GM19463 (cell line): Measurements from ENCODE around the gene CRABP2.

ENCODE experiments used
- ATAC-seq: cut with Tn5 transposase; IDR thresholded peaks from one replicate; pipeline ENCODE4 v1.9.1; 2021; ENCODE audit warnings: mild to moderate bottlenecking, moderate library complexity; ENCODE audit not compliant: unreplicated experiment

Gene CRABP2

DNA sequence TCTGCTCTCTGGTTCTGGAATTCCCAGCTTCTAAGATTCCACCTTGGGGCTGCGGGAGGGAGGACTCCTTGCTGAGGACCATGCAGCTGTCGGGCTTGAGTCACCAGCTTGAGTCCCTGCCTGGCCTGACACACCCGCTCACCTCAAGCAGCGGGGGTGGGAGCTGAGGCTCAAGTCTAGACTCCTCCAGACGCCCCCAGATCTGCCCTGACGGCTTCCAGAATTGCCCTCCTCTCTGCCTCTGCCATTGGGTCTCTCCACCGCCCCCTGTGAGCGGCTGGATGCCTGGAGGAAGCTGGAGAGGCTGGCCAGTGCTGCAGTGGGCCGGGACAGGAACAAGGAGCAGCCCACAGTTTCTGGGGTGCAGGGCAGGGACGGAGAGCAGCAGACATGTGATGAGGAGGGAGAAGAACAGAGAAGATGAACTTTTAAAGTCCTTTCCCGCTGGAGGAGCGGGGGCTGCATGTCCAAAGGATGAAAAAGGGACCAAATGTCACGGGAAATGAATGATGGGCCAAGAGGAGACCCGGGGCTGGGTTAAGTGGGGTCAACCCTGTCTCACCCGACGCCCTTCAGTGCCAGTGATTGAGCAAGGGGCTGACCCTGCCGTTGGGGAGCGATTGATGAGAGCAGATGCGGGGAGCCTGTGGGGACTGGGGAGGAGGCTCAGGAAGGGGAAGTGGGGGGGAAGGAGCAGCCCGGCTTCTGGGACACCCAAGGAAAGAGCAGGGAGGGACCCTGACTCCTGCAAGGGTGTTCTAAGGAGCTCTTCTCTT lies 13.5 kb downstream of the CRABP2 start:
- no peak for ATAC-seq

GRCh38 chr1:156691191-156691590 lies 14.2 kb downstream of the CRABP2 start:
- no peak for ATAC-seq

- no peak for ATAC-seq
These were observed 14.7 kb downstream of the CRABP2 start for GRCh38 chr1:156690675-156691036.

GRCh38 chr1:156689953-156690674 lies 15.3 kb downstream of the CRABP2 start:
- ATAC-seq: no peak

- ATAC-seq: peak; percentile 76
These were observed 16.1 kb downstream of the CRABP2 start for GRCh38 chr1:156689035-156689952.

GRCh38 chr1:156684227-156684782 lies 21.1 kb downstream of the CRABP2 start:
- ATAC-seq: no peak

DNA sequence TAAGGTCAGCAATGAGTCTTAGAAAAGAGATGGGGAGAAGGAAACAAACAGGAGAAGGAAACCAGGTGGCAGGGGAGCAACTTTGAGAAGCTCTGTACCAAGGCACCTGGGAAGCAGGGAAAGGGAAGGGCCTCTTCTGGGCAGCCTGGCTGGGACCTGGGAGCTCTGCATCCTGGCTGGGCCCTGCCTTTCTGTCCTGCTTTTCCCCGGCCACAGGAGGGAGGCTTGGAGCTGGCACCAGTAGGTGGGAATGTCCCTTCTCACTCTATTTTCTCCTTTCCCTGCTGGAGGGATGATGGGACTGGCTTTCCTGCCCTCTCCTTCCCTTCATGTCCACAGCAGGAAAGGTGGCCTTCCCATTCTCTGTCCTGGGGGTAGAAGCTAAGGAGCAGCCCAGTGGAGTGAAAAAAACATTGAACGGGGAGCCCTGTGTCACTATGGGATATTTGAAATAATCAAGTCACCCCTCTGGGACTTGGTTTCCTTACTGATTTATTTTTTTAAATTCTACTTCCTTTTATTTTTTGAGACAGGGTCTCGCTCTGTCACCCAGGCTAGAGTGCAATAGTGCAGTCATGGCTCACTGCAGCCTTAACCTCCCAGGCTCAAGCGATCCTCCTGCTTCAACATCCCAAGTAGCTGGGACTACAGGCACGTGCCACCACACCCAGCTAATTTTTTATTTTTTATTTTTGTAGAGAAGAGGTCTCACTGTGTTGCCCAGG lies 23.1 kb downstream of the CRABP2 start:
- ATAC-seq: no peak

- no peak for ATAC-seq
These were observed 24.0 kb downstream of the CRABP2 start for GRCh38 chr1:156681196-156681960.

- no peak for ATAC-seq
These were observed 25.3 kb downstream of the CRABP2 start for GRCh38 chr1:156680056-156680455.

GRCh38 chr1:156677616-156678596 lies 27.5 kb downstream of the CRABP2 start:
- ATAC-seq: no peak

DNA sequence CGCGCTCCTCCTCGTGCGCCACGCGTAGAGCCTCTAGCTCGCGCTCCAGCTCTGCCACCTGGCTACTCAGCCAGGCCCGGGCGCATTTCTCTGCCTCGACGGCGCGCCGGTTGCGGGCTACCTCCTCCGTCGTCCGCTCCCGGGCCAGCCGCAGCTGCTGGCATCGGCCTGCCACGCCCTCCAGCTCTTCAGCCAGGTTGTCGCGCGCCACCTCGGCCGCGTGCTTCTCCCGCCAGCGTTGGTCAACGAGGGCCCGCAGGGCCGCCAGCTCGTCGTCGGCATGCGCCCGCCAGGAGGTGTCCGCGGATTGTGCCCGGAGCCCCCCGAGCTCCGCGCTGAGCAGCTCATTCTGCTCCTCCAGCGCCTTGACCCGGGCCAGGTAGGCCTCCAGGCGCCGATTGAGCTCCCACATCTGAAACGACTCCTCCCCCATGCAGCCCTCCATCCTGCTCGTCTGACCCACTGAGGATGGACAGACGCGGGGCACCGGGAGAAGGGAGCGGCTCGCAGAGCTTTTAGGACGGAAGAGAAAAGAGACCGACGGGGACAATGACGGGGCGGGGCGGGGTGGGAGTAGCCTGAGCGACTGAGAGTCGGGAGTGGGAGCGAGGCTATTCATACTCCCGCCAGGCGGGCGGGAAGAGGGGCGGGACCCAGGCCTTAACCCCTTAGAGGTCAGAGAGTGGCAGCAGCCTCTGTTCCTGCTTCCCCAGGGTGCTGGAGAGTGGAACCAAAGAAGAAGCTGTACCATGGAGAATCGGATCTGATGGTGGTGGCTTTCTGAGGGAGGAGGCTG lies 28.4 kb downstream of the CRABP2 start, which contains the start of gene NES:
Gene NES (minus strand): TSS at position 588 of the 796 bp plus-strand sequence. CDS start 143 bp downstream, at position 445.
- ATAC-seq: no peak

GRCh38 chr1:156676114-156676819 lies 29.1 kb downstream of the CRABP2 start:
- no peak for ATAC-seq

GRCh38 chr1:156675210-156676113 lies 29.9 kb downstream of the CRABP2 start:
- no peak for ATAC-seq

DNA sequence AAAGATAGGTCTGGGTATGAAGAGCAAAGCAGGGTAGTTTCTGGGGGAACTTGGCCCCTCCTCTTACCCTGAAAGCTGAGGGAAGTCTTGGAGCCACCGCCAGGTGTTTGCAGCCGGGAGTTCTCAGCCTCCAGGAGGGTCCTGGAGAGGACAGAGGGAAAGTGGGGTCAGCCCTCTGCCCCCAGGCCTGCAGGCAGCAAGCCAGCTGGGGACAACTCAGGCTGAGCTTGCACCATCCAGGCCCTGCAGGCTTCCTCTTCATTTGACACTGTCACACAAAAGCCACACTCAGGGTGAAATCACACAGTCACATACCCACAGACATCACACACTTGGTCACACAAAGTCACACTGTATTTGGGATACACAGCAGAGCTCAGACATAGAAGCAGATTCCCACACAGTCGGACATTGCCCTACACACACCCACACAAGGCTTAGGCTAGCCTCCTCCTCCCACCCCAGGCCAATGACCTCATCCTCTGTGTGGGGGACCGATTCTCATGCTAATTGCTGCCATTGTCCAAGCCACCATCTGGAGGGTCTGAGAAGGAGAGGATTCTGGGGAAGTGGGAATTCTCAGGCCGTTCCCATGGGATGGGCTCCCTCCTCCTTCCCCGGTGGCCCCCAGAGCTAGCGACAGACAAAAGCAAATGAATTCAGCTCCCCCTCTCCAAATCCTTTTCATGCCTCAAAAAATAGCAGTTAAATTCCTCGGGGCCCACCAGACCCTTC lies 31.8 kb downstream of the CRABP2 start:
- no peak for ATAC-seq

GRCh38 chr1:156671804-156672203 lies 33.6 kb downstream of the CRABP2 start:
- no peak for ATAC-seq
